ENCODE data around the gene SDK2.

Gene SDK2

DNA sequence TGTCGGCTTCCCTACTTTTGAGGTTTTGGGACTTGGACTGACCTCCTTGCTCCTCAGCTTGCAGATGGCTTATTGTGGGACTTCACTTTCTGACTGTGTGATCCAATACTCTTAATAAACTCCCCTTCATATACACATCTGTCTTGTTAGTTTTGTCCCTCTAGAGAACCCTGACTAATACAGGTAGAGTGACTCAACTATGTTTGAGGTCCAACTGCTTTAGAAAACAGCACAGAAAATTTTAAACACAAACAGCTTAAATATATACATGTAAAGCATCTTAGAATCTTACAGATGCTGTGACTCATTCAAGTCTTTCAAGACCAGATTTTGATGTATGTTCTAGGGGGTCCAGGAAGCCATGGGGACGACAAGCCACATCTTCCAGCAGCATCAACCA is 11.7 kb downstream of the SDK2 start:
- DNase-seq: no peak

DNA sequence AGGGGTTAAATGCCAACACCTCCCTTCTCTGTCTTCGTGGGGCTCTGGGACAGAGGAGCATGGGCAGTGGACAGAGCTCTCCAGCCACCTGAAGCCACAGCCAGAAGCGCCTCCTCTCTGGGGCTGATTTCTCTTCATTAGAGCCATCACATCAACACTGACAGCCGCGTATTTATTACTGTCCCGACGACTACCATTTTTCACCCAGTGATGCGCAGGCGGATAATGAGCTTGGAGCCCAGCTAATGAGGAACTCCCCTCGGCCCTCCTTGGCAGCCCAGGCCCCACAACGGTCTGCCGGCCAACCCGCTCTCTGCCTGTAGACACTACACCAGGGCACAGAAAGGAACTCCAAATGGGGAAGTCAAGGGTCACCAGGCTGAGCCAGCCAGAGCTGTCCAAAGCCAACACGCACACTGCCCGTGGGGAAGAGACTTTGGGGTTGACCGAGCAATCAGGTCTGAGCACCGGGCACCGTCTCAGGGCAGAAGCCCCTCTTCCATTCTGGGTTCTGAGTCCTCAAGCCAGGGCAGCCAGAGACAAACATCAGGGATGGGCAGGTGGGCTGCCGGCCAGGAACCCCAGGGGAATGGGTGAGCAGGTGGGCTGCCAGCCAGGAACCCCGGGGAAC is 13.2 kb downstream of the SDK2 start:
- no peak for DNase-seq

GRCh38 chr17:73630531-73630930 is 13.7 kb downstream of the SDK2 start:
- DNase-seq: no peak

- no peak for DNase-seq
Observed at GRCh38 chr17:73628642-73629552, 15.3 kb downstream of the SDK2 start.

DNA sequence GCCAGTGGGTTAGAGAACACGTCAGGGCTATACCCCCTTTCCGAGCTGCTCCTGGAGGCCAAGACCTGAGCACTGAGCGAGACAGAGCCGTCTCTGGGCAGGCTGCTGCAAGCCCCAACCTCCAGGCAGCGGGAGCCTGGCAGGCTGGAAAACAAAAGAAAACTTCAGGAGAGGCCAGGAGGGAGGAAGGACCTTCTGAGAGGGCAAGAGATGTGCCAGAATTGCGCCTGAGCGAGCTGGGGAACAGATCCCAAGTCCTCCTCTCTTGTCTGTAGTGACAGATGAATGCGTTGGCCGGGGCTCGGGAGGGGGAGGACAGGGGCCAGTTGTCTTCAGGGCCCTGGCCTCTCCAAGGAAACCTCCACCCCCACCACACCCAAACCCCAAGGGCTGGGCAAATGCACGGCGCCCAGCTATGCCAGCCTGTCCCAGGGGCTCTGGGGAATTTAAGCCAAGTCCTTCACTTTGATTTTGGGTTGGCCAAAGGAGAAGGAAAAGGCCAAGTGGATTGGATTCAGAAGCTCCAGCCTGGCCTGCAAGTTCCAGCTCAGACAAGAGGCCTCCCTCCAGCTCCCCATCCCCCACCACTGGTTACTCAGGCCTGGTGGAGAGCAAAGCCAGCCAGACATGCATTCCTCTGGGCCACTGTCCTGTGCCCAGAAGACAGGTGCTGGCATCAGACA is 18.1 kb downstream of the SDK2 start:
- DNase-seq: no peak

- no peak for DNase-seq
Observed at GRCh38 chr17:73625006-73625405, 19.2 kb downstream of the SDK2 start.

DNA sequence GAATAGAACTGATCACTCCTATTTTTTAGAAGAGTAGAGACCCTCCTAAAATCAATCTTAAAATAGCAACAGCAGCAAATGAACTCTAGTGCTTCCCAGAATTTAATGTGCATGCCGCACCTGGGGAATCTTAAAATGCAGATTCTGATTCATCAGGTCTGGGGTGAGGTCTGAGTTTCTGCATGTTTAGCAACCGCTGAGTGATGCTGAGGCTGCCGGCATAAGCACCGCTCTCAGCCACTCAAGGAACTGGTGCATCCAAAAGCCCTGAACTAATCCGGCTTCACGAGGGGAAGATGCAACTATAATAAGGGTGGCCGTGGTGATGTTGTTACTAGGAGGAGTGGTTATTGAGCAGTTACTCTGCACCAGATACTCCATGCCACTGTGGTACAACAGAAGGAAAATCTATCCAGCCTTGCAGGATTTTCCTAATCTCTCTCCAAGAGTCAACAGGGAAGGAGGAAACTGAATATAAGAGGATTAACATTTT is 19.7 kb downstream of the SDK2 start:
- no peak for DNase-seq

DNA sequence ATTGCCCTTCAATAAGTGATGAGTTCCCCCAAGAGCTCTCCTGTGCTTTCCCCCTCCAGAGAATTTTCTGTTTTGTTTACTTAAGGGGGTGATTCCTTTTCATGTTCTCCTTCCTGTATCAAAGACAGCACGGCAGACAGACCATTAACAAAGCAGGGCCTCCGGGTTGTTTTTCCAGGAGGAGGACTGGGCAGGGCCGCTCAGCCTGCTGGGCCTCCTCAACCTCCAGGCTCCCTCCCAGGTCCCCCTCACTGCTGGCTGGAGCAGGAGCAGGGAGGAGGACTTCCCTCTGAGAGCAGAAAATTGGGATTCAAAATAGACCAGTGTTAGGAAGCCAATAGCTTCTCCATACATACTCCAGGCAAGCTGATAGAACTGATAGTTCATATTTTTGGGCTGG is 20.4 kb downstream of the SDK2 start:
- no peak for DNase-seq

GRCh38 chr17:73623247-73623646 is 21.0 kb downstream of the SDK2 start:
- DNase-seq: no peak

GRCh38 chr17:73622381-73622780 is 21.9 kb downstream of the SDK2 start:
- DNase-seq: no peak

DNA sequence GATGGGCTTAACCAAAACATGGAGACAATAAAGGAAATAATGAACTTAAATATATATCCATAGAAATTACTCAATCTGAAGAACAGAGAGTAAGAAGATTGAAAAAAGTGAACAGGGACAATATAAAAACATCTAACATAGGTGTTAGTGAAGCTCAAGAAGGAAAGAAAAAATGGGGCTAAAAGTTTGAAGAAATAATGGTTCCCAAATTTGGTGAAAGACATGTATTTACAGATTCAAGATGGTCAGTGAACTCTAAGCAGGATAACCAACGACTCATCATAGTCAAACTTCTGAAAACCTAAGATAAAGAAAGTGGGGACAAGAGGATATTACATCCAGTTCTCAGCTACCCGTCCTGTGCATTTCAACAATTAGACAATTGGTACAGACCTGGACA is 22.6 kb downstream of the SDK2 start:
- DNase-seq: no peak

- DNase-seq: no peak
Observed at GRCh38 chr17:73620414-73620813, 23.8 kb downstream of the SDK2 start.

DNA sequence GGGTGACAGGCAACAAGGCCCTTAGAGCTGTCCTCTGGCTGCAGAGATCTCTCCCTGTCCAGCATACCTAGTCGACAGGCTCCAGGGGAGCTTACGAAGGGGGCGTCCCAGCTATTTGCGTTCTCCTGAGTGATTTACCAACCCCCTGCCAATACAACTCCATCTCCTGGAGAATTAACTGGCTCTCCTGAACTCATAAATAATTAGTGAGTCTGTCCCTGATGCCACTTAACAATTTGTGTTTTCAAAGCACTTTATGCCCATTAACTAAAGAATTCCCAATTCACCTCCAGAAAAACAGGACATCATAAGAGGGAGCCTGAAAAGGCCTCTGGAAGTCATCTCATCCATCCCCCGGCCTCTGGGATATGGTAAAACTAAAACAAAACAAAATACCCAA is 26.7 kb downstream of the SDK2 start:
- no peak for DNase-seq

DNA sequence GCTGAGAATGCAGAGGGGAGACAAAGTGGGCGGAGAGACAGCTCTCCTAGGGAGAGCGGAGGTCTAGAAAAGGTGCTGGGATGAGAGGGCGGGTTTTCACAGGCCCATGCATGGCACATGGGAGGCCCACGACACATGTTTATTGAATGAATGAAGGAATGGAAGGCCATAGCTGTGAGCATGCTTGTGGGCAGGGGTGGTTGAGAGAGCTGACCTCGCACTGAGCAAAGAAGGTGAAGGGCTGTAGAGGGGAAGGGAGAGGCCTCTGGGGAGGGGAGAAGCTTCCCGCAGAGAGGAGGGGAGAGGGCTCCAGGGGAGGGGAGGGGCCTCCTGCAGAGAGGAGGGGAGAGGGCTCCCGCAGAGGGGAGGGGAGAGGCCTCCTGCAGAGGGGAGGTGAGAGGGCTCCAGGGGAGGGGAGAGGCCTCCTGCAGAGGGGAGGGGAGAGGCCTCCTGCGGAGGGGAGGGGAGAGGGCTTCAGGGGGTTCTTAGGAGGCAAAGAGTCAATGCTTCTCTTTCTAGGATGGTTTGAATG is 27.3 kb downstream of the SDK2 start:
- DNase-seq: no peak

DNA sequence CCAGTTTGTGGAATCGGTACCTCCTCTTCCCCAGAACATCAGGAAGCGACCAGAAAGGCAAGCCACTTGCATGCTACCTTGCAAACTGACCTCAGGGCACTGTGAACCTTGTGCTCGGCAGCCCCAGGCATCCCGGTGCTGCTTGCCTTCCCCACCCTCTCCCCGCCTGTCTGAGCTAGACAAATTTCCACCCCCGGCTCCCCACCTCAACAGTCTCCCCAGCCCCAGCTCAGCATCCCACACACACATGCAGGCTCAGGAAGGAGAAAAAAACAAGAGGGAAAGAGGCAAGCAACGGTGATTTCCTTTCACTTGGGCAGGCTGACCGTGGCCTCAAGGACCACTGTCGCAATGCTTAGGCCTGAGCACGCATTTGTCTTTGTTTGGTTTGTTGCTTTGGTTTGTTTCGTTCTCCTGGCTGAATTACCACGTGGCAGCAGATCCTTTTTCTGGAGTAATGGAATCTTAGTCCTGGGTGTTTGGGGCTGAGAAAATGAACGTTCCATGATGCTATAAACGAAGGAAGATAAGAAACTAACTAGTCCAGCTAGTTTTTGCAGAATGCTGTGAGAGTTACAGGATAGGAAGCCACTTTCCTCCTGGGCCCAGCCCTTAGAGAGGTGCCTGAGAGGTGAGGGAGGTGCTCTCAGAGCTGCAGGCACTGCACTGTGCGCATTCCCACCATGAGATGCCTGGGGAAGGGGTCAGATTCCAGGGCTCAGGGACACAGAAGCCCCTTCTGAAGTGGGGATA is 27.9 kb downstream of the SDK2 start:
- DNase-seq: no peak

DNA sequence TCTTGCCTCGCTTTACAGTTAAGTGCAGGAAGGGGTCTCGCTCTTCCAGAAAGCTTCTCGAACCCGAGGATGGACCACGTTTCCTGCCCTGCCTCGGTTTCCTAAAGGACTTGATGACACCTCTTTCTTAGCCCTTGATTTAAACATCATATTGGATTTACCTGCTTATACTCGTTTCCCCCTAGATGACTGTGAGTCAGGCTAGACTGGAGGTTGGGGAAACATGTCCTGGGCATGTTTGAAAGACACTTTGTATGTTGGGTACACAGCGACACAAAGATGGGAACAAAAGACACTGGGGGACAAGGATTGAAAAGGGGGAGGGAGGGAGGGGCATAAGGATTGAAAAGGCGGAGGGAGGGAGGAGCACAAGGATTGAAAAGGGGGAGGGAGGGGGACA is 30.0 kb downstream of the SDK2 start:
- DNase-seq: no peak

DNA sequence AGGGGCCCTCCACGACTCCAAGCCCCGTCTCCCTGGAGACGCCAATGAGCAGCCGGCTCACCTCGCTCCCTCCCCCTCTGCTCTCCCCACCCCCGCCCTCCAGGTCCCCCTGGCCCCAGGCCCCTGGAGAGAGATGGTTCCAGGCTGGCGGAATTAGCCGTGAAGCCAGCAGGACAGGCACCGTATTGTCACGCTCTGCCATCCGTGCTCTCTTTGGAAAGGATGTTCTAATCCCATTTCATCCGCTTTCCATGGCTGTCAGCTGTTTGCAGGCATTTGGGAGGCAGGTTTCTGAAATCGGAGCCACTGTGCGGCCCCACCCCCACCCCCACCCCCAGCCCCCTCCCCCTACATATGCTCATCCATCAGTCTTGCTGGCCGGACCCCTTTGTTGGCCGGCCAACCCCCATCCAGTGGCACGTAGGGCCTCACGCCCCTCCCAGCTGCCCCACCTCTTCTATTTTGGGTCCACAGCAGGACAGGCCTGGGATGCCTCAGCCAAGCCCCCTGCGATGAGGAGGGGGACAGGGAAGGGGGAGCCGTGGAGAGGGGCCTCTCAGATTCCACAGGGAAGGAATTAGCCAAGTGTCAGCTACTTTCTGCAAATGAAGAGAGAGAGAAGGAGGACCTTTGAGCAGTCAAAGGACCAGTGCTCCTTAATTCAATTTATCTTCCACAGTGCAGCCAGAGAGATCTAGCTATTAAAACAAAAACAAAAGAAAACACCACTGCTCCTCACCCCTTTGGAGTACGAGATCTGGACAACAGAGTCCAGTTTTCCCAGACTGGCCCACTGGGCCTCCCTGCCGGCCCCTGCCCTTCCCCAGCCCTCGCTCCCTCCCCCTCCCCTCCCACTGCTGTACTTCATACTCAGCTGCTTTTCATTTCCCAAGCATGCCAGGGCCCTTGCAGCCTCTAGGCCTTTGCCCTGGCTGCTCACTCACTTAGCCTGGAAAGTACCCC is 30.7 kb downstream of the SDK2 start:
- no peak for DNase-seq

DNA sequence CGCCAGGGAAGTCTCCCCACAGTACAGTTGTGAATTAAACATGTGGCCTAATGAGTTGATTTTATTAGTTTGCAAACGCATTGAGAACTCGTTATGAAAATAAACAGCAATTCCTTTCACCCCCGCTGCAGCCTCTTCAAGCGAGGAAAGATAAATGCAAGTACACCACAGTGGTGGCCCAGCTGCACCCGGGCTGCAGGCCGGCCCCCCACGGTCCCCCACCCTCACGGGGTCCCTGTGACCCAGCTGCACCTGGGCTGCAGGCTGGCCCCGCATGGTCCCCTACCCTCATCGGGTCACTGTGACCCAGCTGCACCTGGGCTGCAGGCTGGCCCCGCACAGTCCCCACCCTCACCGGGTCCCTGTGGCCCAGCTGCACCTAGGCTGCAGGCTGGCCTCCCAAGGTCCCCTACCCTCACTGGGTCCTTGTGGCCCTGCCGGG is 32.2 kb downstream of the SDK2 start:
- DNase-seq: no peak

GRCh38 chr17:73611630-73612029 is 32.6 kb downstream of the SDK2 start:
- DNase-seq: no peak

DNA sequence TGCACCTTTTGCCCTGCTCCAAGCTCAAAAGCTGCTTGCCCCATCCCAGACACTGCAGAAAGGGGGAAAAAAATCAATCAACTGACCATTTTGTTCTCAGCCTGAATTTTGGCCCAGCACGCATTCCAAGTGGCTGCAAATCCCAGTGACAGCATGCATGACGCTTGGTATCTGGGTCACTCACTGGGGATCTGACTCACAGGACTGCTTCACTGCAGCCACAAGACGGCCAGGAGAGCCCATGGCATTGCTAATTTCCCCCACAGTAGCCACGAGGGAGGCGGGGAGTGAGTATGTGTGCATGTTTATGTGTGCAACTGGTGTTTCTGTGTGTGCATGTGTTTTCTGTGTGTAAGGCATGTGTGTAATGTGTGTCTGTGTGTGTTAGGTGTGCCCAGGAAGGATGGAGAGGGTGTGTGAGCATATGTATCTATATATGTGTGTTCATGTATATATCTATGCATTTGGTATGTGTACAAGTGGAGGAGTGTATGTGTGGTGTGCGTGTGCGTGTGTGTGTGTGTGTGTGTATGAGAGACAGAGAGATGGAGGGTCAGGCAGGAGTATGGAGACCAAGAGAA is 33.8 kb downstream of the SDK2 start:
- no peak for DNase-seq

- no peak for DNase-seq
Observed at GRCh38 chr17:73609758-73610157, 34.5 kb downstream of the SDK2 start.
